GM12873 (cell line): ENCODE data around the gene CAPSL.

ENCODE experiments used
- TF ChIP-seq, protein P1 (sequence below): IDR thresholded peaks from 2 replicates; pipeline ENCODE4 v1.5.1; 2012; ENCODE audit warnings: low read depth, mild to moderate bottlenecking, moderate library complexity, low read length, control low read depth; ENCODE audit not compliant: insufficient read depth; ENCODE audit errors: missing control alignments

Gene CAPSL

DNA sequence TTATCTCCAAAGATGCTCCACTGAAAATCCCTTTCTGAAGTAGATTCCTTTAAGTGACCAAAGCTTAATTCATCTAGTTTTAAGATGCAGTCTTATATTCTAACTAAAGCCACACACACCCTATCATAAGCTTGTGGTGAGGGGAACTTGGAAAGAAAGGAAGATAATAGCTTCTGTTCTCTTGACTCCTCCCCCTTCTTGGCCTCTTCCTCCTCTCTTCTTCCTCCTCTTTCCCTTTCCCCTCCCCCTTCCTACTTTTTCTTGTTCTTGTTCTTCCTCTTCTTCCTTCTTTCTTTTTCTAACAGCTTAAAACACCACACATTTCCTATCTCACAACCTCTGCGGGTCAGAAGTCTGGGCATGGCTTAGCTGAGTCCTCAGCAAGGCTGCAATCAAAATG is 58.3 kb downstream of the CAPSL start:
- TF ChIP-seq, protein P1, sequence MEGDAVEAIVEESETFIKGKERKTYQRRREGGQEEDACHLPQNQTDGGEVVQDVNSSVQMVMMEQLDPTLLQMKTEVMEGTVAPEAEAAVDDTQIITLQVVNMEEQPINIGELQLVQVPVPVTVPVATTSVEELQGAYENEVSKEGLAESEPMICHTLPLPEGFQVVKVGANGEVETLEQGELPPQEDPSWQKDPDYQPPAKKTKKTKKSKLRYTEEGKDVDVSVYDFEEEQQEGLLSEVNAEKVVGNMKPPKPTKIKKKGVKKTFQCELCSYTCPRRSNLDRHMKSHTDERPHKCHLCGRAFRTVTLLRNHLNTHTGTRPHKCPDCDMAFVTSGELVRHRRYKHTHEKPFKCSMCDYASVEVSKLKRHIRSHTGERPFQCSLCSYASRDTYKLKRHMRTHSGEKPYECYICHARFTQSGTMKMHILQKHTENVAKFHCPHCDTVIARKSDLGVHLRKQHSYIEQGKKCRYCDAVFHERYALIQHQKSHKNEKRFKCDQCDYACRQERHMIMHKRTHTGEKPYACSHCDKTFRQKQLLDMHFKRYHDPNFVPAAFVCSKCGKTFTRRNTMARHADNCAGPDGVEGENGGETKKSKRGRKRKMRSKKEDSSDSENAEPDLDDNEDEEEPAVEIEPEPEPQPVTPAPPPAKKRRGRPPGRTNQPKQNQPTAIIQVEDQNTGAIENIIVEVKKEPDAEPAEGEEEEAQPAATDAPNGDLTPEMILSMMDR, result no peak

DNA sequence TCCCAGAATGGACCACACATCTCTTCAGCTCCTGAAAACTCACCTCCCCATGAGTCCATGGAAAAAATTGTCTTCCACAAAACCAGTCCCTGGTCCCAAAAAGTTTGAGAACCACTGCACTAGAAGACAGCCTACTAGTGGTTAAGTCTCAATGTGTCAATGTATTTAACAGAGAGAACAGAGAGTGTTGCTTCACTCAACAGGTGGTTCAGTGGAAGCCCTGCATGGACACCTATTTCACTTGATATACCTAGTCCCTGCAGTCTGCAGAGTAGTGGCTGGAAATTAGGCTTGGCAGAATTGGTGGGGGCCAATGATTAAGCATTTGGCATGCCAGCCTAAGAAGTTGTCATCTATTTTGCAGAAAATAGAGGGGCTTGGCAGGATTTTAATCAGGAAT is 58.8 kb downstream of the CAPSL start:
- TF ChIP-seq, protein P1, result no peak

DNA sequence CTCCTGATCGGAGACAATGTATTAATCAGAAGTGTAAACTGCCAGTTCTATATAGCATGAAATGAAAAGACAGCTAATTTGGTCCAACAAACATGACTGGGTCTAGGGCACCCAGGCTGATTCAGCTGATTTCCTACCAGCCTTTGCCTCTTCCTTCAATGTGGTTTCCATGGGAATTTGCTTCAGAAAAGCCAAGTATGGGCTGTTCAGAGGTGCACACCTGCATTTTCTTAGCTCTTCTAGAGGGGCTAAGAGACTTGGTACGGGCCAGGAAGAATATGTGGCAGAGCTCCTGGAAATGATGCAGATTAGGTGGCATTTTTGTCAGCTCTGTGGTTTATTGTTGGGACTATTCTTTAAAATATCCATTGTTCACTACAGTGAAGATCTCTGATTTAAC is 59.3 kb downstream of the CAPSL start:
- TF ChIP-seq, protein P1, result no peak

DNA sequence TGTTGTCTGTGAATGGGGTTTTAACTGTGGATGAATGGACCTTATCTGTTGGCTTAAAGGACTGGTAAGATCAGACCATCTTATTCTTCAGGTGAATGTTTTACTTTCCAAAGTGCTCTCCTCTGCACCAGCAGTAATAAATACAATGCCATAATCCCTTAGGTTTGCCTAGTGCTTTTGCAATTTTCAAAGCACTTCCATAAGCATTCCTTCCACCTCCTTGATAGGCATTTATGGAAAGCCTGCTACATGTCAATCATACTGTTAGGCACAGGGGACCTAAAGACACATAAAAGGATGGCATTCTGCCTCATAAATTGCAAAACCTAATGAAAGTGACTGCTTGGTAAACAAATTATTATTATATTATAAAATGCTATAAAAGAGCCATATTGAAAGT is 60.3 kb downstream of the CAPSL start:
- TF ChIP-seq, protein P1, result no peak

DNA sequence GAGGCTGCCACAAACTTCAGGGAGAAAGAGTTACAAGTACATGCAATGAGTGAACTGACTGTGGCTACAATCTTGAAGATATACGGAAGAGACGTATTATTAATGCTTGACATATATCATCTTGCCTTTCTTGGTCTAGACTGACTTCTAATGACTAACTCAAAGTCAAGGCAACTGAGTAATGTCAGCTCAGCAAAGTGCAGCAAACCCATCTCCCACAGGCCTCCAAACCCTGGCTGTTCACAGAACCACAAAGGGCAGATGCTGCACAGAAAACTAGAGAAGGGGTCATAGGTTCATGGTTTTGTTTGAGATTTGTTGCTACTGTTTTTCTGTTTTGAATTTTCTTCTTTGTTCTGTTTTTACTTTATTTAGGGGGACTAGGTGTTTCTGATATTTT is 60.8 kb downstream of the CAPSL start:
- TF ChIP-seq, protein P1, result no peak

GRCh38 chr5:35876922-35877321 is 61.5 kb downstream of the CAPSL start:
- TF ChIP-seq, protein P1, result no peak

- TF ChIP-seq, protein P1, result no peak
Measured at GRCh38 chr5:35876454-35876853, 62.0 kb downstream of the CAPSL start.
